HG03521 (cell line): ENCODE measurements around the gene CACNA2D2.
"Not testable (repeated sequence)": the region's sequence is repeated elsewhere in the genome, so short reads cannot be mapped to it uniquely, and the experiment has no call there.

Experiments used
- ATAC-seq: cut with Tn5 transposase; IDR thresholded peaks from one replicate; pipeline ENCODE4 v1.9.1; 2021; ENCODE audit warnings: mild to moderate bottlenecking, moderate library complexity; ENCODE audit not compliant: unreplicated experiment

Gene CACNA2D2

DNA sequence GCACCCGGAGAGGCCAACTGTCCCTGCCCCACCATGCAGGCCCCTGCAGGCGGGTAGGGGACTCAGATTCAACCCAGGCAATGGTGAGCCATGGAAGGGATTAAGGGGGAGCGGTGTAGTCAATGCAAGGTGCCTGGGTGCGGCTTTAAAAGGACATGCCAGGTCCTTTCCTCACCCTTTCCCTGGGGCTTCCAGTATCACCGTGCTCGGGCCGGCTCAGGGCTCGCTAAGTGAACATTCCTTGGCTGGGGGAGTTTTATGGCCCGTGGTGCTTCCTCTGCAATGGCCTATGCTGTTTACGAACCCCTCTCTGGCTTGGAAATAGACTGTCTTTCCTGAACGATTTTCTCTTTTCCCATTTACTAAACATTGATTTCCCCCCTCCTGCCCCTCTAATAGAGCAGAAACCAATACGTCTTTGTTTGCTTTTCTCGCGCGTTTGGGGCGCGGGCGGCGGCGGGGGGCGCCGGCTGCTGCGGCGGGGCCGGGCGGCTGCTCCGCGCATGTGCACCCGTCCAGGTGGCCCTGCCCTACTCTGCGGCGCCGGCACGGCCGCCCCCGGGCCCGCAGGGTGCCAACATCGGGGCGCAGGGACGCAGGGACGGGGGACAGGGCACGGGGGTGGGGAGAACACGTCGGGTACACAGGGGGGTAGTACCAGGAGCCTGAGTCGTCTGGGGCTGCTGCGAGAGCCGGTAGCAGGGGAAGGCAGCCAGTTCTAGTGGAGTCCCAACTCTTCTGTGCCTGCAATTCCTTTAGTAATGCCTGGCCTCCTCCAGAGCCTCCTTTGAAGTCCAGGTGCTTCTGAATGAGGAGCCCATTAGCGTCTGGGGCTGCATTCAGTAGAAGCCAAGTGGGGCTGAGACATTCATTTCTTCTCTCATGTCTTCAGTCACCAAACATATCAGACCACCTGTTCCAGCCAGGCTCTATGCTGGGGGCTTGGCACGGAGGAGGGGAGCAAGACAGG lies 26.9 kb upstream of the CACNA2D2 start:
- ATAC-seq = no peak

DNA sequence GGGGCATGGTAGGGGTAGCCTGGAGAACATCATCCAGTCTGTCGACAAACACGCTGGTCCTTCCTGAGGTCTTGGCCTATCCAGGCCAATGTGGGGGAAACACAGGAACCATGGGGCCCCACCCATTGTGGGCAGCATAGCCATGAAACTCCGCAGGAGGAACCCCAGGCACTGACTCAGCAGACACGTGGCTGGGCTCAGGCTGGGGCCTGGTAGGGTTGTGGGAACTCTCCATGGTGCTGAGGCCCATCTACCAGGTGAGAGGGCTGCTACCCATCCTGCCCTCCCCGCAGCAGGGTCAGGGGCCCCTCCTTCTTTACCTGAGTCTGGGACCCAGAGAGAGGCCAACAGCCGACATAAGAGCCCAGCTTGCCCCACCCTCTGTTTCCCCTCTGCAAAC lies 22.6 kb upstream of the CACNA2D2 start:
- ATAC-seq = no peak

DNA sequence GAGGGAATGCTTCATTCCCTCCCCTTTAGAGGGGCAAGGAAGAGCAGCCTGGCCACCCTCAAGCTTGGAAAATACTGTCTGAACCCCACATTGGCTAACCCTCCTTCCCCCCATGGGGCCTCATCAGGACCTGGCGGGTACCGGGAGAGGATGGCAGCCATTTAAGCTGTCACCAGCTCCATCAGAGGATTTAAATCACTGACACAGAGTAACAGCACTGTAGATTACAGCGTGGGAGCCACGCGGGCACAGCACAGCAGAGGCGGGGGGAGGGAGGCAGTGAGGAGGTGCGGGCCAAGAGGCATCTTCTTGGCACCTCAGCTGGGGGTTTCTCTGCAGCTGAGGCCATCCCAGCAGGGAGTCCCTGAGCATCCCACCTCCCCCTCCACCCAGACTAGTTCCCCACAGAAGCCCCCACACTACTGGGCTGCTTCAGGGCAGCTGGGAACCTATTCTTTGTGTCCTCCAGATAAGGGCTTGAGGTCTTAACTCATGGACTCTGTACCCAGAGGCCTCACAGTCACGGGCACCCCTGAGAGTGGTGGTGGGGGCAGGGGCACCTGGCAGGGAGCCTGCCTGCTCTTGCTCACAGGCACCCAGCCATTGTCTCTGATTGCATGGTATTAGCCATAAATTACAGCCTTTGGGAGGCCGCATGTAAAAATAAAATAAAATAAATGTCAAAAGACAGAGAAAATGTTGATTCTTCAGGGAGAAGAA lies 21.9 kb upstream of the CACNA2D2 start:
- no peak for ATAC-seq

GRCh38 chr3:50524746-50525145 lies 21.3 kb upstream of the CACNA2D2 start:
- no peak for ATAC-seq

- ATAC-seq = no peak
Measured at GRCh38 chr3:50523279-50523811, 19.9 kb upstream of the CACNA2D2 start.

GRCh38 chr3:50521572-50521971 lies 18.1 kb upstream of the CACNA2D2 start:
- ATAC-seq = no peak

- no peak for ATAC-seq
Measured at GRCh38 chr3:50520849-50521248, 17.4 kb upstream of the CACNA2D2 start.

DNA sequence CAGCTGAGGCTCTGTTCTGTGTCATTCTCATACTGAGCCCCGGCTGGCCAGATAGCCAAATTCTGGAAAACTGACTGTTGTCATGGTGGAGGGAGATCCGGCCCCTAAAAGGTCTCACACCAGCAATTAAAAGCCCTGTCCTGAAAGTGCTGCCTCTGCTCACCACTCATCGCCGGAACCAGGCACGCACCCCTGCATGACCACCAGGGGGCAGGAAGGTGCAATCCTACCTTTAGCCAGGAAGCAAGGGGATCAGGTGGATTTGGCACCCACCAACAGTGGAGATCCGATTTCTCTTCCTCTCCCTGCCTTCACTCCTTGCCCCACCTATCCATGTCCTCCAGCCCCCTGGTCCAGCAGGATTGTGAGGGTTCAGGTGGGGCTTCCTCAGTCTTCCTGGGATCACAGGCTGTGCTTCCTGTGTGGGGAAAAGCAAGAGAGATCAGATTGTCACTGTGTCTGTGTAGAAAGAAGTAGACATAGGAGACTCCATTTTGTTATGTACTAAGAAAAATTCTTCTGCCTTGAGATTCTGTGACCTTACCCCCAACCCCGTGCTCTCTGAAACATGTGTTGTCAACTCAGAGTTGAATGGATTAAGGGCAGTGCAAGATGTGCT lies 16.1 kb upstream of the CACNA2D2 start:
- no peak for ATAC-seq

DNA sequence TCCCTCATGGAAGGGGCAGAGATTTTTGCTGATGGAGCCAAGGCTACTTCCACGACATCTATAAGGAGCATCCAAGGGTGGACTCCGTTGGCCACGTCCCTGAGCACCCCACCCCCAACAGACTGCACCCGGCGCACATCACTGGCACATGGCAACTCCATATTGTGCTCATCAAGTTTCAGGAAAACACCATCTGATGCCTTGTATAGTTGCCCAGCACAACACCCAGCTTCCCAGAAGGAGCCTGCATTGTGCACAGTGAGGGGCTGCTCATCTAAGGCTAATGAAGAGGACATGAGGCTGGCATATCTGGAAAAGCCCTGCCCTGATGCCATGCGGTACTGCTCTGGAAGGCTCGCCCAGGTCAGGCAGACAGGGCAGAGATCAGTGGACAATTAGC lies 15.0 kb upstream of the CACNA2D2 start:
- ATAC-seq = no peak

DNA sequence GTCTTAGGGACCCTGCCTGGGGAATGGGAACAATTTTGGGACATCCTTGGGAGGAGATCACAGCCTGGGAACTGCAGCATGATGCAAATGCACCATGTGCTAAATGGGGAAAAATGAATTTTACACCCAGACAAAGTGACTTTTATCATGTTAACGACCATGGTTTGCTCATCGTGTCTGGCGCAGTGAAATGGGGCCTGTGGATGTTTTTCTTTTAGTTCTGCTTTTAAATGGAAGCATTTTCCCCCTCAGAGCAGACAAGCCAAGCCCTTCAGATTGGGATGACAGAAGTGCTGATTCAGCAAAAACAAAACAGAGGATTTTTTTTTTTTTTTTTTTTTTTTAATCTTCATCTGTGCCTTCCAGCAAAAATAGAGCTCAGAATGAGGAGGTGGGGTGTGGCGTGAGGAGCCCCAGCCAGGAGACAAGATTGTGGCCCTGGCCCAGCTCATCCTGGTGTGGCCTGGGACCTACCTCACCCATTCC lies 14.3 kb upstream of the CACNA2D2 start:
- ATAC-seq = no peak

DNA sequence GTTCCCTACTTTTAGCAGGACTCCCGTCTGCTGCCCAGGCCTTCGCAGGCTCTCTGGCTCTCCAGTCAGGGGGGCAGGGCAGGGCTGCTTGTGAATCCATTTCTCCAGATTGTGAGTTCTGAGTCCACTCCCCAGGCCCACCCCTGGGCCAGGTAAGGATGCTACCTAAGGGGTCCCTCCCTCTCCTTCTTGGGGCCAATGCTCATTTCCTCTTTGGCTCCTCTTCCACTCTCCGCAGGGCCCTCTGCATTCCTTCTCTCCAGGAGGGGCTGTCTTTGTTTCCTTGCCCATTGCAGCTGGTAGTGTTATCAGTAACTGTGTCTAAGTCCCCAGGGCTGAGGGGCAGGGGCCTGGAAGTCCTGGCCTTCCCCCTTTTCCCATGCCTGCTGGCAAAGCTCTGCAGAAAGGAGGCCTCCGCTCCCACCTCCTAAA lies 13.0 kb upstream of the CACNA2D2 start:
- ATAC-seq = no peak

- no peak for ATAC-seq
Measured at GRCh38 chr3:50515565-50516439, 12.4 kb upstream of the CACNA2D2 start.

GRCh38 chr3:50512908-50513307 lies 9.5 kb upstream of the CACNA2D2 start:
- not testable (repeated sequence) for ATAC-seq

- ATAC-seq = no peak
Measured at GRCh38 chr3:50512131-50512530, 8.7 kb upstream of the CACNA2D2 start.

DNA sequence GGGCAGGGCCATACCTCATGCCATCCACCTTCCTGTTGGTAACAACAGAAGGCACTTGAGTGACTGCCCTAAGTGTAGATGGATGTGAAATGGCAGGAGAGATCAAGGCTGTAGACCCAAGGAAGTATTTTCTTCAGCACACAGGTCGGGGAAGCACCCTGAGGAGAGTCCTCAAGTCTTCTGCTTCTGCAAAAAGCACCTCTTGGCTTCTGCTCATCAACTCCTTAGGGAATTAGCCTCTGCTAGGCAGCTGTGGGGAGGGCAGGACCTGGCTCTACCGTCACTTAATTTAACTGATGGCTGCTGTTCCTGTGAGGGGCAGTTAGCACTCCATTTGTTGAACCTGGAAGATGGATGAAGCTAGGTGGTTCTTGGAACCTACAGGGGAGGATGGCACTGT lies 6.9 kb upstream of the CACNA2D2 start:
- ATAC-seq = no peak

DNA sequence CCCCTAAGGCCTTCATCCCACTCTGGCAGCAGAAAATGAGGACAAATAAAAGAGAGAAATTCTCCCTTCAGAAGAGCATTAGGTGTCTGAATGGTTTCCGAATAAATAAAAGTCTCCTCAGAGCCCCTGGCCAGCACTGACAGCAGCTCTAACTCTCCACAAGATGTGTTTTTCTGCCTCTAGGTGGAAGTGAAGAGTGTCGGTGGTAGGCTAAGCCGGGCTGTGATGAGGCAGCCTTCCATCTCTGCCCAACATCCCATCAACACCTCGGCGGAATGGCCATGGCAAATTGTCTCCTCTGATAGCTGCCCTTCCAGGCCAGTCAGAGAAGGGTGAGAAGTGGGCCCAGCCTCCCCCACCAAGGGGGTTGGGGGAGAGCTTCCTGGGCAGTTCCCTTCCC lies 6.3 kb upstream of the CACNA2D2 start:
- no peak for ATAC-seq

DNA sequence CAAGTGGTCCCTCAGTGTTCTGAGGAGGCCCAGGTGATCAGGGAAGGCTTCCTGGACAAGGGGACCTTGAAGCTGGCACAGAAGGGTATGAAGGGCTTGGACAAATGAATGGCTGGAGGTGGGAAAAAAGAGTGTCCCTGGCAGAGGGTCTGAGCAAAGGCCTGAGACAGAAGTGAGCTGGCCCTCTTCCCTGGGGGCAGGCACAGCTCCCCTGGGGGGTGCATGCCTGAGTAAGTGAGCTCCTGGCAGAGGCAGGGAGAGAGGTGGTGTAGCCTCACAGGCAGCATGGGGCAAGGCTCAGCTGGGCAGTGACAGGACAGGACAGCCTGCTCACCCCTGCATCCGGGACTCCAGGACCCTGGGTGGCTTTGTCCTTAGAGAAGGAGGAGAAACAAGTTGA lies 5.4 kb upstream of the CACNA2D2 start:
- ATAC-seq = no peak

DNA sequence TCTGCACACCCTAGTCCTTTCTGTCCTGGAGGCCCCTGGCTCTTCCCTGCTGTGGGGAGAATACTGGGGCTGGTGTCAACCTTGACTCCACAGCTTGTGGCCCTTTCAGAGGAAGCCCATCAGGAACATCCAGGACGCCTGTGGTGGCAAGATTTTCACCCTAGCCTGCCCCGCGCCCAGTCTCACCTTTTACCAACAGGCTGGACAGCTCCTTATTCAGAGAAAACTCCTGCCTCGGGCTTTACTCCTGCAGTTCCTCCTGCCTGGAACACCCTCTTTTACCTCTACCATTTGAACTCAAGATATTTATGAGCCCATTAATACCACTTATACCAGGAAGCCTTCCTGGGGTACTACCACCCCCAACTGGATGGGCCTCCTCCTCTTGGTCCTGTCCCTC lies 2.7 kb upstream of the CACNA2D2 start:
- no peak for ATAC-seq

DNA sequence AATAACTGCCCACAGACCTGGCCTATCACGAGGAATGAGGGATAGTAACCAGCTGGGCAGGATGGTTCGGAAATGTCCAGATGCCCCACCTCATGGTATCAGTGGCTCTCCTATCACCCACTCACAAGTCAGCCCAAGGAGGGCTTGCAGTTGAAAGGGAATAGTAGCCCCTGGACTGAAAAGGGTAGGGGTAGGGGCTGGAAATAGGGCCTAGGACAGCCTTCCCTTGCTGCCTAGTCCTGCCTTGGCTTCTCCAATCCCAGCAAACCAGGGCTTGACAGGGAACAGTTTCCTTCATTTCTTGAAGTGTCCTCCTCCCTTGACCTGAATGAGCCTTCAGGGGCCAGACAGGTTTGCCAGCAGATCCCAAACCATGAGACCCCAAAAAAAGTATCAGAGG lies 1.2 kb upstream of the CACNA2D2 start:
- no peak for ATAC-seq
